Suppressor macrophage (primary cell): ENCODE measurements around the gene ALDH16A1.
A peak's percentile ranks its signal among the peaks of the same experiment; 100 is the strongest.

Experiments used
- DNase-seq, 4 experiments: peaks; one replicate each; pipeline ENCODE4 v3.0.0-alpha.2; 2020 to 2022
- total RNA-seq, 17 experiments: gene quantifications; one replicate each; lab custom pipeline; 2026; ENCODE audit warnings: mixed read lengths in 6 of 17, inconsistent platforms in 3 of 17; lab: John Stamatoyannopoulos, UW

Gene ALDH16A1
- total RNA-seq, result 25.0 to 90.0 (median 51.0) reads per million in 17 experiments

DNA sequence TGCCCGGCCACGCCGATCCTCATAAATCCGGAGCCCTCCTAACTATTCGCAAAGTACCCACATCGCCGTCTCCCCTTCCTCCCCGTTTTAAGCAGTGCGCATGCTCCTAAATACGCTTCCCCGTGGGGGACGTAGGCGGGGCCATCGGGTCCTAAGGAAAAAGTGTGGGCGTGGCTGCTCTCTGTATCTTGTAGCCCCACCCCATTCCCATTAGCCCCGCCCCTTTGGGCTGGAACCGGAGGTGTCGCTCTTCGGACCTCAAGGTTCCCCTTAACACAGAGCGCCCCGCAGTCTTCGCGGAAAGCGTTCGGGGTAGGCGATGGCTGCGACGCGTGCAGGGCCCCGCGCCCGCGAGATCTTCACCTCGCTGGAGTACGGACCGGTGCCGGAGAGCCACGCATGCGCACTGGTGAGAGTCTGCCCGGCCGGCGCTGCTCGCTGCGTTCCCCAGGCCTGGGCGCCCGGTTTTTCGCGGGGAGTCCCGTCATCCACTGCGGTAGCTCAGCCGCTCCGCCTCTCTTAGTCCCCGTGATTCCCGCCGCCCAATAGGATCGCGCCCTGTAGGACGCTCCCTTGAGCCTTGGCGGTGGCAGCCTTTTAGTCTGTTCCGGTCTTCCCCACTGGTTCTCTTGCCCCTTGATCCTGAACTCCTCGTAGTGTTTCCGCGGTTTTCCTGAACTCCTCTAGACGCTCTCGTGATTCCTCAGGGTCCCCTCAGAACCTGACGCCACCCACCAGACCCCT, at the start of gene ALDH16A1:
TSS of gene ALDH16A1 (plus strand) at position 213 of the 744 bp plus-strand sequence. CDS start at position 320, 107 bp downstream.
- DNase-seq, result peak; percentile 98 to 100 (median 99)

DNA sequence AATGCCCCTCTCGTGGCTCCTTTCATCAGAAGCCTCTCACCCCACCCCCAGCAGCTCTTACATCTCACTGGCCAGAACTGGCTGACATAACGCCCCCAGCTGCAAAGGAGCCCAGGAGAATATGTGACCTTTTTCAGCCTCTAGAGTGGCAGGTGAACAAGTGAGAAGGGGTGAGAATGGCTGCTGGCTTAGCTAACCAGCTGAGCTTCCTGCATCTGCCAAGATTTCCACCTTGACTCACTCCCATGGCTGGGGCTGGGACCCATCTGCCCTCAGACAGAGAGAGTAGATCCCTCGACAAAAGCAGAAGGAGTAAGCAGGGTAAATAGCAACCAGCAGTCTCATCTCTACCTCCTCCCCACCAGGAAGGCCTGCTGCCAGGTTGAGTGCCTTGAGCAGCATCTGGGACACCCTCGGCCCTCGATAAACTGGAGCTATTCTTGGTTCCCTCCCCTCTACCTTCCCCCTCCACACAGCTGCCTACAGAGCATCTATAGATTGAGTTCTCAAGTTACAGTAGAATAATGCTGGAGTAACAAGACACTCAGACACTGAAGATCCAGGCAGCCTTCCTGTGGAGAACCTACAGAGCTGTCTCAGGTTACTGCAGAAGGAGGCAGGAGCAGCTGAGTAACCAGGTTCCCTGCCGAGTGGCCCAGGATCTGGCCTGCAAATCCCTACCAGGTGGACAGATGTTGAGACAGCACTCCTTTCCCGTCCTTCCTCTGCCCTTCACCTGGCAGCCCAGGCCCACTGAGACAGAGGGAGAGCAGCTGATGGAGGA, 49.4 kb upstream of the ALDH16A1 start:
- DNase-seq, result no peak

- peak in 1 of 4 experiments; percentile 9 for DNase-seq
Measured at GRCh38 chr19:49407079-49407478, 45.9 kb upstream of the ALDH16A1 start.

DNA sequence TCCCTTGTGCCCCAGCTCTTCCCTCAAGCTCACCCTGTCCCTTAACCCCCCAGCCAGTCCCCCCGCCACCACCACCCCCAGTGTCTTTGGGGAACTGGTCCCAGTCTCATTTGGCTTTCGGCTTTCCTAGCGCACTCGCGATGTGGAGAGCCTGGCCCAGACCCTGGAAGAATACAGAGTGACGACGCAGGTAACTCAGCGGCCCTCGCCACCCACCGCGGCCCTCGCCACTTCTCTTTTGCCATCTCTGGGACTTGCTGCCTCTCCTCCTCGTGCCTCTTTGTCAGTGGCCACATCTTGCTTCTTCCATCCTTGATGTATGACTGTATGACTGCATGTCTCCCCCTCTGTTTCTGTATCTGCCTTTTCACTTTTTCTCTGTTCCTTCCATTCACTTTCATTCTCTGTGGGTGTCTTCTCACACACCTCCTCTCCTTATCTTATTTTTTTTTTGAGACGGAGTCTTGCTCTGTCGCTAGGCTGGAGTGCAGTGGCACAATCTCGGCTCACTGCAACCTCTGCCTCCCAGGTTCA, 45.5 kb upstream of the ALDH16A1 start:
- no peak for DNase-seq

GRCh38 chr19:49408816-49409440, 44.1 kb upstream of the ALDH16A1 start:
- DNase-seq, result peak; percentile 23 to 59 (median 55)

- DNase-seq, result peak; percentile 59 to 83 (median 80)
Measured at GRCh38 chr19:49409441-49410029, 43.5 kb upstream of the ALDH16A1 start.

GRCh38 chr19:49411681-49412326, 41.2 kb upstream of the ALDH16A1 start:
- no peak for DNase-seq

DNA sequence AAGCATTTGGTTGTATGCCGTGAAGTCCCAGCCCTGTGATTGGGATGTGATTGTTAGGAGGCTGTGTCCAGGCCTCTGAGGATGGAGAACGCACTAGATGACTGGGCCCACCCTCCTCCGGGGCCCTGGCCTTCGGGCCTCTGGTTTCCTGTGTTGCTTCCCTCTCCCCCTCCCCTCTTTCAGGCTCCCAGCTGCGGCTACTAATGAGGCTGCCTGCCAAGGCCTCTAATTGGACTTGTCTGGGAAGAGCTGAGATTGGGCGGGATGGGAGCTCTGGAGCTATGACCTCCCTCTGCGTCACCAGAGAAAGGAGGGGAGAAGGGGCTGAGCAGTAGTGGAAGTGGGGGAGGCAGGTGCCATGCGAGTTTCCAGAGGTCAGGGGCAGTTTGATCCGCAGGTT, 39.7 kb upstream of the ALDH16A1 start:
- DNase-seq, result no peak

GRCh38 chr19:49414256-49414655, 38.8 kb upstream of the ALDH16A1 start:
- DNase-seq, result no peak

DNA sequence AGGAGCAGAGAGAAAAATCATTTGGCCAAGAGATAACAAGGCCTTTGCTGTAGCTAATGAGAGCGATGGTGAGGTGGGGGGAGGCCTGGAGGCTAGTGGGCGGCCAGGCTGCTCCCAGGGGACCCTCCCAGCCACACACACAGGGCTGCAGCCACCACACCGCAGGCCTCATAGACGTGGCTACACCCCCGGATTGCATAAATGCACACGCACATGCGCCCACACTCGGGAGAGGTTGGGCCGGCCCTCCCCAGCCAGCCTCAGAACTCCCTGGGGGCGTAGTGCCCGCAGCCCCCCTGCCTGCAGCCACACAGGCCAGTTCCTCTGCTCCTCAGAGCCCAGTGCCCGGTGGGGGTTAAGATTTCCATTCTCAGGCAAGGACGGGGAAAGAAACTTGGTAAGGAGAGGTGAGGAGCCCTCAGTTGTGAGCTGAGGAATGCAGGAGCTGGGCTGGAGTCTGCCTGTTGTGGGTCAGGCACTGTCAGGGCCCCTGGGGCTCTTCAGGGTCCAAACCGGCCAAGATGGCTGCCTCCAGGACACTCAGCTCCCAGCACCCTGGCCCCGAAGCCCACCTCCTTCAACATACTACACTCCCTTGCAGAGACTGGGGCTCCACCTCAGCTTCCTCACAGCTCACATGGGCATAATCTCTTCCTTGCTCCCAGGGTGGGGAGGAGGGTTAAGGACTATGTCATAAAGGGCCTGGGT, 37.8 kb upstream of the ALDH16A1 start:
- DNase-seq, result peak; percentile 42 to 75 (median 62)

- no peak for DNase-seq
Measured at GRCh38 chr19:49415810-49416200, 37.2 kb upstream of the ALDH16A1 start.

DNA sequence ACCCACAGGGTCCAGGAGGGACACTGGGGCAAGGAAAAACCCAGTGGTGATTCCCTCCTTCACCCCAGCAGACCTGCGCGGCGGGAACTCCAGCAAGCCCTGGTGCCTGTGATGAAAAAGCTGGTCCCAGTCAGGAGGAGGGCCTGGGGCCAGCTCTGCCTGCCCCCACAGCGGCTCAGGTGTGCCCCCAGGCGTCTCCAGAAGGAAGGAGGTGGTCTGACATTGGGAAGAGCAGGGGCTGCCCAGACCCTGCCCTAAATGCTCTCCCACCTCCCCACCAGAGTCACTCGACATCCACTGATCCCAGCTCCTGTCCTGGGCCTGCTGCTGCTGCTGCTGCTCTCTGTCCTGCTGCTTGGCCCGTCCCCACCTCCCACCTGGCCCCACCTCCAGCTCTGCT, 35.9 kb upstream of the ALDH16A1 start:
- no peak for DNase-seq

DNA sequence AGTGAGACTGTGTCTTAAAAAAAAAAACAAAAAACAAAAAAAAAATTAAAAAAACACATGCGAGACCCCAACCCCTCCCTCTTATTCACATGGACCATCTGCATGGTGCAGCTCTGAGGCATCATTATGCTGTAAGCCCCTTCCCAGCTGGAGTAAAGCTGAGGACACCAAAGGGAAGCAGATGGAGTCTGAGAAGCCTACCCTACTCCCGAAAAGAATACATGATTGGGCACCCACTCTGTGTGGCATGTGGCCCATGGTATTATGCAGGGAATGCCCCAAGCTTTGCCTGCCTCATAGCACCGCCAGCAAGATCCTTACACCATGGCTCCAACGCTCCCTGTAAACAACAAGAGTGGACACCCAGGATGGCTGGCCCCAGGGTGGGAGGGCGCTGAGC, 34.5 kb upstream of the ALDH16A1 start:
- no peak for DNase-seq

- no peak for DNase-seq
Measured at GRCh38 chr19:49419173-49419572, 33.9 kb upstream of the ALDH16A1 start.

GRCh38 chr19:49420227-49420626, 32.8 kb upstream of the ALDH16A1 start:
- no peak for DNase-seq

DNA sequence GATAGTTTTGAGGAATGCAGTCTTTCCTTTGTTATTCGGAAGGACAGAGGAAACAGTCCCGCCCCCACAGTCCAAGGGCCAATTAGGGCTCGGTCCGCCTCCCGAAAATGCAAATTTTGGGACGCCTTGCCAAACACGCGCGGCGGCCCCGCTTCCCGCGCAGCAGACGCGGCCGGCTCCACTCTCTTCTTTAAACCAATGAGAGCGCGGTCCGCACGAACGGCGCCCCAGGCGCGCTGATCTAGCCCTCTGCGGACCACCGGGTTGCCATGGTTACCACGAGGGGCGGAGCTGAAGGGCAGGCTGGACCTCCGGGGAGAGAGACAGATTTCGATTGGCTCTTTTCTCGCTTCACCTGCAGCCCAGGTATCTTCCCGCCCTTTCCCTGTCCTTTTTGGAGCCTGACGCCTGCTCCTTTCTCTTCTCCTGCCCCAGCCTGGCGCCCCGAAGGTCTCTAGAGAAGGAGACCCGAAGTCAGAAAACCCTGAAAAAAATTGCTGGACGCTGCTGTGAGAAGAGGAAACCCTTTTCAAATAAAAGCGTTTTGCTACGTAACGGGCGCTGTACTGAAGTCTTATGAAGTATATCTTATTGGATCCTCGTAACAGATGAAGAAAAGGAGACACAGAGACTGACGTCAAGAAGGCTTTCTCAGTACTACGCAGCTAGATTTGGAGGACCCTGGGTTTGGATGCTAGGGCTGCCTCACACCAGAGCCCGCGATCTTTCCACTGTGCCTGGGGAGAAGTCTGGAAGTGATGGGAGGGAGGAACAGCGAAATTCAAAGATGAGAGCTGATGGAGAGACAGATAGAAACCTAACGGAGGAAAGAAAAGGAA, 31.8 kb upstream of the ALDH16A1 start:
- DNase-seq, result peak; percentile 67 to 86 (median 74)

- no peak for DNase-seq
Measured at GRCh38 chr19:49421878-49422202, 31.2 kb upstream of the ALDH16A1 start.

- DNase-seq, result peak; percentile 53 to 78 (median 58)
Measured at GRCh38 chr19:49422407-49423070, 30.5 kb upstream of the ALDH16A1 start.

GRCh38 chr19:49423071-49423984, 29.7 kb upstream of the ALDH16A1 start, which contains the start of gene PTH2:
Gene PTH2, minus strand, starts transcription at chr19:49423441. Its CDS starts 102 bp downstream, at chr19:49423339.
- DNase-seq, result peak in 1 of 4 experiments; percentile 27
